Spleen (tissue), 7 donors: ENCODE measurements around the gene NFIL3.

ENCODE experiments used
- CTCF ChIP-seq, 11 experiments: fragments of 200-600 bp in 7 of 11; fragments of 450-650 bp in 4 of 11; sonication (generic) in 4 of 11; IDR thresholded peaks in 8 of 11; conservative IDR thresholded peaks in 3 of 11; 1 replicate in 7 of 11; 2 replicates in 4 of 11; pipeline versions ENCODE4 v1.4.0 to v1.8.0; 2016 to 2021; ENCODE audit warnings: antibody characterized with exemption in 11 of 11, inconsistent platforms in 4 of 11, mild to moderate bottlenecking in 1 of 11
- POLR2AphosphoS5 ChIP-seq, 3 donors: sonication (generic); formaldehyde crosslinking; IDR thresholded peaks; one replicate each; pipeline ENCODE4 v1.5.1; 2017; ENCODE audit warnings: antibody characterized with exemption in 3 of 3
- donor health status: DM: no; HTN: no; CAD: no; lungs with moderate emphysema.
- donor health status: DM: no; HTN: no; CAD: no.
- donor health status: DM: no; HTN: no; CAD: no.

- TF ChIP-seq CTCF (IDR thresholded peaks at IDR 0.05 in 8 of 11, conservative IDR thresholded peaks at IDR 0.05 in 3 of 11) (peak in 6 of 11 experiments; percentile 14 to 37 (median 20)), POLR2AphosphoS5 (IDR thresholded peaks at IDR 0.05) (peak; percentile 60 to 81 (median 81))
Observed at GRCh38 chr9:91361291-91362050, 62.2 kb downstream of the NFIL3 start, which contains the start of gene AUH.
